MM.1S (cell line): ENCODE data around the gene PTCSC3.

Experiments
- EZH2phosphoT487 ChIP-seq: fragments of 300-600 bp; sonication (generic); IDR thresholded peaks from 2 replicates; pipeline ENCODE4 v1.6.1; 2018; ENCODE audit warnings: antibody characterized with exemption, low read length
- TF ChIP-seq, protein P1 (sequence below): fragments of 300-600 bp; sonication (generic); IDR thresholded peaks from 2 replicates; pipeline ENCODE4 v1.5.1; 2016; ENCODE audit warnings: antibody characterized with exemption, low read length, mixed read lengths

DNA sequence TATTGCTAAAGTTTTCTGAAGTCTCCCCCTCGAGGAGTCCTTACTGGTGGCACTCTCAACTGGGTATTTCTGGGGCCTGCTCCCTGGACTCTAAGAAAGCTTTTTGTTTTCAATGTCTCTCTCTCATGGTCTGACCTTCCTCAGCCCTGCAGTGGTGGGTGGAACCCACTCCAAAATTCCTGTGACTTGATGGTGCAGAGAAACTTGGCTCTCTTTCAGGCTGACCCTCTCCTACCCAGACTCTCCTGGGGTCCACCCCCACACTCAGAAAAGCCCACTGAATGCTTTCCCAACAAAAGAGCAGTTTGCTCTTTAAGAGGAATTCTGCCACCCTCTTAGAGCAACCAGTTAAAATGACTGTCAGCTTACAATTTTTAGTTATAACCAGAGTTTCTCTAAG, 967 bp upstream of the PTCSC3 start:
- TF ChIP-seq, protein P1, sequence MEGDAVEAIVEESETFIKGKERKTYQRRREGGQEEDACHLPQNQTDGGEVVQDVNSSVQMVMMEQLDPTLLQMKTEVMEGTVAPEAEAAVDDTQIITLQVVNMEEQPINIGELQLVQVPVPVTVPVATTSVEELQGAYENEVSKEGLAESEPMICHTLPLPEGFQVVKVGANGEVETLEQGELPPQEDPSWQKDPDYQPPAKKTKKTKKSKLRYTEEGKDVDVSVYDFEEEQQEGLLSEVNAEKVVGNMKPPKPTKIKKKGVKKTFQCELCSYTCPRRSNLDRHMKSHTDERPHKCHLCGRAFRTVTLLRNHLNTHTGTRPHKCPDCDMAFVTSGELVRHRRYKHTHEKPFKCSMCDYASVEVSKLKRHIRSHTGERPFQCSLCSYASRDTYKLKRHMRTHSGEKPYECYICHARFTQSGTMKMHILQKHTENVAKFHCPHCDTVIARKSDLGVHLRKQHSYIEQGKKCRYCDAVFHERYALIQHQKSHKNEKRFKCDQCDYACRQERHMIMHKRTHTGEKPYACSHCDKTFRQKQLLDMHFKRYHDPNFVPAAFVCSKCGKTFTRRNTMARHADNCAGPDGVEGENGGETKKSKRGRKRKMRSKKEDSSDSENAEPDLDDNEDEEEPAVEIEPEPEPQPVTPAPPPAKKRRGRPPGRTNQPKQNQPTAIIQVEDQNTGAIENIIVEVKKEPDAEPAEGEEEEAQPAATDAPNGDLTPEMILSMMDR = no peak
- TF ChIP-seq EZH2phosphoT487 = no peak
